ENCODE measurements around the gene BMP15.

Gene BMP15

DNA sequence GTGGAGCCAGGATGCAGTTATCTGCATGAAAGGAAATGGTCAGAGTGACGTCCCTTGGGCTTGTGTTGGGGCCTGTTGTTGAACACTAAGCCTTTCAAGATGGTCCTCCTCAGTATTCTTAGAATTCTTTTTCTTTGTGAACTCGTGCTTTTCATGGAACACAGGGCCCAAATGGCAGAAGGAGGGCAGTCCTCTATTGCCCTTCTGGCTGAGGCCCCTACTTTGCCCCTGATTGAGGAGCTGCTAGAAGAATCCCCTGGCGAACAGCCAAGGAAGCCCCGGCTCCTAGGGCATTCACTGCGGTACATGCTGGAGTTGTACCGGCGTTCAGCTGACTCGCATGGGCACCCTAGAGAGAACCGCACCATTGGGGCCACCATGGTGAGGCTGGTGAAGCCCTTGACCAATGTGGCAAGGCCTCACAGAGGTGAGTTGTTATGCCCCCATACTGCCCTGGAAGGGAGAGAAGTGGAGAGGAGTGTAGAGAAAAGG, at the start of gene BMP15:
BMP15 (plus strand) TSS at position 51 of the 492 bp plus-strand sequence; CDS start at position 100, 49 bp downstream.
- no peak for DNase-seq (ENCODE audit: low read depth in 2 of 2)

DNA sequence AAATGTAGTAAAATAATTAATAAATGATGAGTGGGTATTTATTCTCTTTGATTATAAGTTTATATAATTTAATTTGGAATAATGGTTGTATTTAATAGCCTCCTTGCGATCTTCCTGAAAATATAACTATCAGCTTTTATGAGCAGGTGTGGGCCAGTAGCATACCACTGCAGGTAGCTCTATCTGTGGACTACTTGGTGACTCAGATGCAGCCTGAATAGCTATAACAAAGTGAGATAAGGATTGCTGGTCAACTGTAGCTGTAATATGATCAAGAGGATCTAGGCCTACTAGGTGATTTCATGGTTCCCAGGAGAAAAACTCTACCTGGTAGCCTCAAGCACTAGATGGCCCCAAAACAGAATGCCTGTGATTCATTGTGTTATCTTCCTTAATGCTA, 47.1 kb upstream of the BMP15 start:
- DNase-seq (ENCODE audit: low read depth in 2 of 2): no peak

DNA sequence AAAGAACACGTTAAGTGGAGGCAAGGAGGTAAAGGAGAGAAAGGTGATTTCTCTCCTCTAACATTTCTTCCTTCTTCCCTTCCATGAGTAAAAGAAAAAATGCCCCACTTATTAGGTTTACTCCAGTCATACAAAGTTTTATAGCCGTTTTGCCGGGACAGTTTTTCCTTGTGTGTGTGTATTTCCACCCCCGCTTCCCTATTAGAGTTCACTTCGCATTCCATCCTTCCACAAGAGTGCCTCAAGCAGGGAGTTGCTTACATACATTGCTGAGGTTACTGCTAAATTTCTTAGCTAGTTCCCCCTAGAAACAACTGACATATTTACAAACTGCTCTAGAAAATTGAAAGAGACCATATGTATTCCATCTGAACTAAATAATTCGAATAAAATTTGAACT, 45.2 kb upstream of the BMP15 start:
- DNase-seq (ENCODE audit: low read depth in 2 of 2): no peak

DNA sequence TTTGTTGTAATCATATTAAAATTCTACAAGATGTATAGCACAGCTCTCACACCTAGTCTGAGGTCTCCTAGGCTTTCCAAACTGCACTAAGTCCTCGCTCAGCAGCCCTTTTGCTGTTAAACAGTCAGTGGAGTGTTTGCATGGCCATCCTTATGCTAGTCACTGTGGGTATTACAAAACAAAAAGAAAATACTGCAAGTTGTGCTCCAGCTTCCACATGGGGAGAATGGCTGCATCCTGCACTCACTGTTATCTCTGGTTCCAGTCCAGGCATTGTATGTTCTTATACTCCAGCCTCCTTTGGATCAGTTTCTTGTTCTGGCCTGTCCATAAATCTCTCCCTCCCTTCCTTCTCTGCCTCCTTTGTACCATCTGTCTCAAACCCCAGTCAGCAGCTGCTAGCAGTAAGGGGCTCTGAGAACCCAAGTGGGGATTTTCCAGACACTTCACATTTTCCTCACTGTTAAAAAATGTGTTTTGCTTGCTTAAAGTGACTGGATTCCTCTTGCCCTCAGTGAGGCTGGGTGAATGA, 38.5 kb upstream of the BMP15 start:
- DNase-seq (ENCODE audit: low read depth in 2 of 2): no peak

DNA sequence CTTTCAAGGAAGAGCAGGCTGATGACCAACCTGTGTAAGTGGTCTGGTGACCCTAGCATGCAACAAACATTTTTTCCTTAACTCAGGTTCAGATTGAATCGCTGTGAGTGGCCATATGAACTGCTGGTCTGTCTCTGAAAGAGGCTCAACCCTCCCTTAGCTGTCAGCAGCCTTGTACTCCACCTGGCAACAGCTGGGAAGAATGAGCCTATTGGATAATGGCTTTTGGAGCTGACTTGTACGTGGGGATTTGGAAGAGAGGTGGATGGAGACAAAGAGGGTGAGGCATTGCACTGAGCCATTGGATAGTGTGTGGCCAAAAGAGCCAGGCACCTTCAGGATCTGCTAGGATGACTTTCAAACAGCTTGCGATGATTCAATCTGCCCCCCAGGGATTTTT, 35.7 kb upstream of the BMP15 start:
- DNase-seq (ENCODE audit: low read depth in 2 of 2): no peak

DNA sequence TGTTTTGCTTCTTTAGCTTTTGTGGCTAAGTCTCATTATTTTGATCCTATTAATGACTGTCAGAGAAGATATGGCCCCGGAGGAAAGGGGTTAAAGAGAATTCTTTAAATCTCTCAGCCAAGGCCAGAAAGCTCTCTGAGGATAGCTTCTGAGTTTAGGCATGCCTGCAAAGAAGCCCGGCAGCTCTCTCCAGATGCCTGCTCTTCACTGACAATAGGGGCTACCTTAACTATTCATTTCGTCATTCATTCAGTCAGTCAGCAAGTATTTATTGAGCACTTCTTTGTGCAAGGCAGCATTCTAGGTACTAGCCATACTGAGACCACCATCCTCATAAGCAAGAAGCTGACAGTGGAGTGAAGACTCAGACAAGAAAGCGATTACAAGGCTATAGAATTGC, 34.0 kb upstream of the BMP15 start:
- no peak for DNase-seq (ENCODE audit: low read depth in 2 of 2)

DNA sequence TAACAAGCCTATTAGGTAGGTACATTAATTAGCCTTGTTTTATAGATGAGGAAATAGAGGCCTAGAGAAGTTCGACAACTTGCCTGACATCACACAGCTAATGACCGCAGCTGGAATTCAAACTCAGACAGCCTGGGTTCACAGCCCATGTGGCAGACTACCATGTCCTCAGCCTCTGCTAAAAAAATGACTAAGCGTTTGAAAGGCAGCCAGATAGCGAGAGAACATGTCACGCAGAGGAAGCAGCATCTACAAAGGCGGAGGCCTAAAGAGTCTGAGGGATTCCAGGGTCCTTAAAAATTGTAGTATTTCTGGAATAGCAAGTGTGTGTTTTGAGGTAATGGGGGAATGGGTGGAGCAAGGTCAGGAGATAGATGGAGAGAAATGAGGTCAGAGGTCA, 33.2 kb upstream of the BMP15 start:
- peak in 1 of 2 experiments; percentile 5 for DNase-seq (ENCODE audit: low read depth in 2 of 2)

DNA sequence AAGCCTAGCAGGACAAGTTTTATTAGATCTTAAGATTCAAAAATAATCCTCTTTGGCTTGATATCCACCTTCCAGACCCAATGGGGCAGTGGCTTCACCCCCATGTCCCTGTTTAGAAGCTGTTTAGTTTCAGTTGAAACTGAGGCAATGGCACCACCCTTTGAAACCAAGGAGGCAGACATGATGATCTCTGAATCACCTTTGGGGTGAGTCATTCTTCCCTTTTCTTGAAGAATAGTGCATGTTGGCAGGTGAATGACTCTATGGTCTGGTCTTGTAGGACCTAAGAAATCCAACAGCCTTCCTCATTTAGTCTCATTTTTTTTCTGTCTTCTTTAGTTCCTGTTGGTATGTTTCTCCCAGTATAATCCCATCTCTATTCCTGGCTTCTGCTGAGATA, 29.5 kb upstream of the BMP15 start:
- no peak for DNase-seq (ENCODE audit: low read depth in 2 of 2)

DNA sequence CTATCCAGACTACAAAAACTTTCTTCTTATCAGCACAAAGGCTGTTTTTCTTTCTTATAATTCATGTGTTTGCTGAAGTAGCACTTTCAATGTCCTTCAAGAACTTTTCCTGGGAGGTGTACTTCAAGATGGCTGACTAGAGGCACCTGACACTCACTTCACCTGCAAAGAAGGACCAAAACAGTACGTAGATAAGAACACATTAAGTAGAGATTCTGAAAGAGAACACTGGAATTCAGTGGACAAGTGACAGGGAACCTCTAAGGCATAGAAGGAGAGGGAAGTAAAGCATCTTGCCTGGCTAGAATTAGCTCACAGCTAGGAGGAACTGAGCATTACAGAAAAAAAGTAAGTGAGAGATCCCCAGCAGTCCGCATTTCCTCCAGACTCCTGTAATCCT, 21.7 kb upstream of the BMP15 start:
- no peak for DNase-seq (ENCODE audit: low read depth in 2 of 2)

DNA sequence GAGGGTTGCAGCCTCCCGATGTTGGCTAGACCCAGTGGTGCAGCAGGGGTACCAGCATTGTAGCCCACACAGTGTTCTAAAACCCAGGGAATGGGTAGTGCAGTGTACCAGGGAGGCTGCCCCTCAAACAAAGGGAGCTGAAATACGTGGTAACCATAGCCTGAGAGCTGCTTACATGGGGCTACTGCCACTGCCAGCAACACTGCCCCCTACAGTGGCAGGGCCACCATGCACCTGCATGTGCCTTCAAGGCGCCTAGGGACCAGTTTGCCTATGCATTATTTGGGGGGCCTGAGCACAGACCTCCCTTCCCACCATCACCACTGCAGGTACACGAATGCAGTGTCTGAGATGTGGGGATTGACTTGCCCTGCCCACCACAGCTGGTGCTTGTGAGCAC, 21.0 kb upstream of the BMP15 start:
- no peak for DNase-seq (ENCODE audit: low read depth in 2 of 2)

DNA sequence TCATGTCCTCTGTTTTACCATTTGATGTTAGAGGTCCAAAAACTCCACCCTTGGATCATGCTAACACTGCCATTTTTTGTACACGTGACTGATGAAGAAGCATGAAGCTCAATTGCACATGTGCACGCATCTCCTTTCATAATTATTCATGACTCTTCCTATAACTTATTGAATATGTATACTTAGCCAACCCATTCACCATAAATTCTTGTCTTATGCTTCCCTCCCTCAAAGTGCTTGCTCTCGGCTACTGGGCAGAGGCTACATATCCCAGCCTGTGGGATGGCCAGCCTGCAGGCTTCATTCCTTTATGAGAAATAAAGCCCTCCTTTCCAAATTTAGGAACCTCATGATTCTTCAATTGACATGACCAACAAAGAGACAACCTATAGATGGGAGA, 17.5 kb upstream of the BMP15 start:
- DNase-seq (ENCODE audit: low read depth in 2 of 2): no peak

DNA sequence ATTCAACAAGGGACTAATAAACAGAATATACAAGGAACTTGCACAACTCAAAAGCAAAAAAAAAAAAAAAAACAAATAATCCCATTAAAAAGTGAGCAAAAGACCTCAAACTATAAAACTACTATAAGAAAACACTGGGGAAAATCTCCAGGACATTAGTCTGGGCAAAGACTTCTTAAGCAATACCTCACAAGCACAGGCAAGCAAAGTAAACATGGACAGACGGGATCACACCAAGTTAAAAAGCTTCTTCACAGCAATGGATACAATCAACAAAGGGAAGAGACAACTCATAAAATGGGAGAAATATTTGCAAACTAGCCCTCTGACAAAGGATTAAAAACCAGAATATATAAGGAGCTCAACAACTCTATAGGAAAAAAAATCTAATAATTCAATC, 17.1 kb upstream of the BMP15 start:
- DNase-seq (ENCODE audit: low read depth in 2 of 2): no peak

DNA sequence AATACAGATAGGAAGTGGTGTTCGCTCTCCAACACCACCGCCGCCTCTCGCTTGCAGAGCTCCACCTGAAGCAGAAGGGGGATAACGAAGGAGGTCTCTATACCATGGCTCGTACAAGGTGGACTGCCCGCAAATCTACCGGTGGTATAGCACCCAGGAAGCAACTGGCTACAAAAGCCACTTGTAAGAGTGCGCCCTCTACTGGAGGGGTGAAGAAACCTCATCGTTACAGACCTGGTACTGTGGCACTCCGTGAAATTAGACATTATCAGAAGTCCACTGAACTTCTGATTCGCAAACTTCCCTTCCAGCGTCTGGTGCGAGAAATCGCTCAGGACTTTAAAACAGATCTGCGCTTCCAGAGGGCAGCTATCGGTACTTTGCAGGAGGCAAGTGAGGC, 5.2 kb upstream of the BMP15 start:
- DNase-seq (ENCODE audit: low read depth in 2 of 2): no peak

DNA sequence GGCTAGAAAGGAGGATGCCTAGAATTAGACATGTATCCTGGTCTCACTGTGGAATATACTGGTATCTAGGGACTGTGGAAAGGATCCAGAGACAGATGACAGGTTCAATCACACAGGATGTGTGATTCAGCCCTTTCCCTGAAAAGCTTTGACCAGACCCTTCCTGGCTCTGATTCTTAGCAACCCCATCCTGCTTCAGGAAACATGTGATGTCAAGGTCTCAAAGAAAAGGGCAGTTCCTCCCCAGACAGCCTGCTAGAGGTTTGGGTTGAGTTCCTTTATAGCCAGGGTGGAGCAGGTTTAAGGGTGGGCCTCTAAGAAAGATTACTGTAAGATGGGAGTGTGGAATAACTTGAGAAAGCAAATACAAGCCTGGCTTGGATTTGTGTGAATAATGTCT, 3.0 kb downstream of the BMP15 start:
- no peak for DNase-seq (ENCODE audit: low read depth in 2 of 2)

DNA sequence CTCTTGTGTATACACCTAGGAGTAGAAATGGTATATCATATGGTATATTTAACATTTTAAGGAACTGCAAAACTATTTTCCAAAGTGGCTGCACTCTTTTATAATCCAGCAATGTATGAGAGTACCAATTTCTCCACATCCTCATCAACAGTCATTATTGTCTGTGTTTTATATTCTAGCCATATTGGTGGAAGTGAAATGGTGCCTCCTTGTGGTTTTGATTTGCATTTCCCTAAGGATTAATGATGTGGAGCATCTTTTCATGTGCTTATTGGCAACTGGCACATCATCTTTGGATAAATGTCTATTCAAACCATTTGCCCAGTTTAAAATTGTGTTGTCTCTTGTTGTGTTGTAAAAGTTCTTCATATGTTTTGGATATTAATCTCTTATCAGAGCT, 9.6 kb downstream of the BMP15 start:
- no peak for DNase-seq (ENCODE audit: low read depth in 2 of 2)

DNA sequence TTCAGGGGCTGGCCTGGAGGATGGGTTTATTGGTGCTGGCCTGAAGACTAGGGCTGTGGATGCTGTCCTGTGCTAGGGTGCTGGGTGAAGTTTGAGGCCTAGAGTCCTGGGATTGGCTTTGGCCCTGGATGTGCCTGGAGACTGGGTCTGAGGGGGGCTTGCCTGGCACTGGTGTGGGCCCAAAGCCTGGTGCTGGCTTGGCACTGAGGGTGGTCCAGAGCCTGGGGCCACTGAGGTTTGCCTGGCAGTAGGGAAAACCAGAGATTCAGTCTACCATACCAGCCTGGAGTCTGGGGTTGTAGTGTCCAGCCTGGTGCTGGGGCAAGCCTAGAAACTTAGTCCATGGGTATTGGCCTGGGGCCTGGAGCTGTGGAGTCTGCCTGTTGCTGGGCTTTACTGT, 16.6 kb downstream of the BMP15 start:
- no peak for DNase-seq (ENCODE audit: low read depth in 2 of 2)

DNA sequence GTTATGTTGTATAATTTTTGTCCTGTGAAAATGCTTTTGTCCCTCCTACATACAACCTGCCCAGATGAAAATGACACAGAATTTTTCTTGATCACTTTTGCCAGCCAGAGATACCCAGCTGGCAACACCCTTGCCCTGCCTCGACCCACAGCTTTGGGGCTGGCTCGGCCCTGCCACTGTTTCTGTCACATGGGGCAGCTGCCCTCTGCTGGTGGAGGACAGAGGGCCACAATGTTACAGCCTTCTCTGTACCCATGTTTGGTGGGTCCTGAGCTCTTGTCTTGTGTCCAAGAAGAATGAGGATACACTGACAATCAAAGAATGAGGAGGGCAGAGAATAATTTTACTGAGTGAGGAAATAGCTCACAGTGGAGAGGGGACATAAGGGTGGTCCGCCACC, 31.1 kb downstream of the BMP15 start:
- no peak for DNase-seq (ENCODE audit: low read depth in 2 of 2)

DNA sequence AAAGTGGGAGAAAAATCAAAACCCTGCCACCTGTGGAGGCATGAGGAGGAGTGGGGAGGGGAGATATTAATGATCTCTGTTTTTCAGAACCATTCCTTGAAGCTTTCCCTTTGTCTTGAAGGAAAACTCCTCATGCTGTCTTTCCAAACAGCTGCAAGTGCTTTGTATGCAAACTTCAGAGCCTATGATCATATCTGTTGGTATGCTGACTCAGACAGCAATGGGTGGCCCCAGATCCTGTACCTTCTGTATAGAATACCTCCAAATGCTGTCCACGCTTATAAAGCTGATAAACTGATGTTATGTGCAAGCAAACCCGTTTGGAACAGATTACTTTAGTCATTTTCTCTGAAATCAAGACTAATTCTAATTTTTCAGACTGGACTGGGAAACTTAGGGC, 31.9 kb downstream of the BMP15 start:
- no peak for DNase-seq (ENCODE audit: low read depth in 2 of 2)

DNA sequence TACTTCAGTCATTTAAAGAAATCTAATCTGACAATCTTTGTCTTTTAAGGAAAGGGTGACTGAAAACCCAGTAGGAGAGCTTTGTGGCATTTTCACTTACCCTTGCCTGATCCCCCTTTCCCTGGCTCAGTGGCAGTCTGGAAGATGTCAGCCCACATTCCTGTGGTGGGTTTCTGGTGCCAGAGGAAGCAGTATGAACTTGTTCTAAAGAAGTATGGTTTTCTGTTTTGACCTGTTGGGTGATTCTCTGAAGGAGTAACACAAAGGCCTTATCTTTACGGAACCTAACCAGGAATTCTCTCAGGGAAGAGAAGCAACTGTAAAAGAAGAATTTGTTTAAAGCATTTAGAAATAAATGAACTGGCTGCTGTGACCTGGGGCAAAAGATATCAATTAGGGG, 41.9 kb downstream of the BMP15 start:
- no peak for DNase-seq (ENCODE audit: low read depth in 2 of 2)

DNA sequence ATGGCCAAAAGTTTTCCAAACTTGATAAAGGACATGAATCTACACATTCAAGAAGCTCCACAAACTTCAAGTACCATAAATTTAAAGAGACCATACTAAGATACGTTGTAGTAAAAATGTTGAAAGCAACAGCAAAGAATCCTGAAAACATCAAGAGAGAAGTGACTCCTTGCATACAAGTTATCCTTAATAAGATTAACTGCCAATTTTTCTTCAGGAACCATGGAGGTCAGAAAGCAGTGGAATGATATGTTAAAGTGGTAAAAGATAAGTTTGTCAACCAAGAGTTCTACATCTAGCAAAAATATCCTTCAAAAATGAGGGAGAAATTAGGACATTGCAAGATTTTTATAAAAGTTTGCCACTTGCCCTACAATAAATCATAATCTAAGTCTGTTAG, 43.3 kb downstream of the BMP15 start:
- no peak for DNase-seq (ENCODE audit: low read depth in 2 of 2)

DNA sequence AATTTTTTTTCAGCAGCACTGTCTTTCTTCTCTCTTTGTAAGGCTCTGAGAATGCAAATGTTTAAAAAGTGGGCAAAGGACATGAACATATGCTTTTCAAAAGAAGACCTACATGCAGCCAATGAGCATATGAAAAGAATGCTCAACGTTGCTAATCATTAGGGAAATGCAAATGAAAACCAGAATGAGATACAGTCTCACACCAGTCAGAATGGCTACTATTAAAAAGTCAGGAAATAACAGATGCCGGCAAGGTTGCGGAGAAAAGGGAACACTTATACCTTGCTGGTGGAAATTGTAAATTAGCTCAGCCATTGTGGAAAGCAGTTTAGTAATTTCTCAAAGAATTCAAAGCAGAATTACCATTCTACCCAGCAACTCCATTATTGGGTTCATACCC, 51.6 kb downstream of the BMP15 start:
- no peak for DNase-seq (ENCODE audit: low read depth in 2 of 2)

DNA sequence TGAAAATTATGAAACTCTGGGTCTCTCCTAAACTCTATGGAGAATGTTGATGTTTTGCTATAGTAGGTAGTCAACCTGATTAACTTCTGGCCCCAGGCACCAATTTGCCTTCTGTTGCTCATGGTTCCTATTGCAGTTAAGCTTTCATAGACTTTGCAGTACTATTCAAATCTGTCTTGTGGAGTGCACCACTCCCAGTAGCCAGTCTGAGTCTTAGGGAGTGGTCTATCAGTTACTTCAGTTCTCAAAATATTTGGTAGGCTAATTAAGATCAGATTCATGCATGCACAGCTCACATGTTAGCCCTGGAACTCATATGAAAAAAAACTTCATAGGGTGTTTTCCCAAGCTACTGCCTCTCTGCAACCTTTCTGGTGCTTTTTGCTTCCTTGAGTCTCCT, 53.3 kb downstream of the BMP15 start:
- DNase-seq (ENCODE audit: low read depth in 2 of 2): no peak

Measured in fibroblast of skin of left biceps (primary cell).